ENCODE data around the gene COPS6.
A peak's percentile ranks its signal among the peaks of the same experiment; 100 is the strongest.

Gene COPS6

GRCh38 chr7:100119970-100120732 is 31.4 kb downstream of the COPS6 start:
- no peaks in the 10 kb centered on the region for H3K4me1 ChIP-seq (ENCODE audit: insufficient read depth, poor library complexity, severe bottlenecking)
- peak overlapping the region; percentile 79 for H3K4me3 ChIP-seq (ENCODE audit: severe bottlenecking)
- TF ChIP-seq CTCF (IDR thresholded peaks at IDR 0.05; ENCODE audit: poor library complexity, severe bottlenecking): no peak
- peak overlapping the region; percentile 47 for H3K27ac ChIP-seq (ENCODE audit: poor library complexity, severe bottlenecking)
- no peaks in the 10 kb centered on the region for H3K9me3 ChIP-seq (ENCODE audit: severe bottlenecking)
- no peaks in the 10 kb centered on the region for H3K36me3 ChIP-seq (ENCODE audit: low read depth)
- H3K27me3 ChIP-seq (ENCODE audit: insufficient read depth, poor library complexity, severe bottlenecking): no peaks in the 10 kb centered on the region
- DNase-seq (ENCODE audit: low spot score) (no peak), ATAC-seq (ENCODE audit: low read depth) (peak; percentile 64)

- Histone ChIP-seq H3K9me3 (ENCODE audit: severe bottlenecking) (no peaks in the 10 kb centered on the region), H3K36me3 (ENCODE audit: low read depth) (no peaks in the 10 kb centered on the region), H3K4me1 (ENCODE audit: insufficient read depth, poor library complexity, severe bottlenecking) (peaks cover 3% of the 10 kb centered on the region), H3K4me3 (ENCODE audit: severe bottlenecking) (no peak overlapping the region), H3K27ac (ENCODE audit: poor library complexity, severe bottlenecking) (no peak overlapping the region), H3K27me3 (ENCODE audit: insufficient read depth, poor library complexity, severe bottlenecking) (no peaks in the 10 kb centered on the region)
- no peak for DNase-seq (ENCODE audit: low spot score)
- no peak for TF ChIP-seq CTCF (IDR thresholded peaks at IDR 0.05; ENCODE audit: poor library complexity, severe bottlenecking)
- no peak for ATAC-seq (ENCODE audit: low read depth)
These were observed 31.9 kb downstream of the COPS6 start for GRCh38 chr7:100120733-100121036.

DNA sequence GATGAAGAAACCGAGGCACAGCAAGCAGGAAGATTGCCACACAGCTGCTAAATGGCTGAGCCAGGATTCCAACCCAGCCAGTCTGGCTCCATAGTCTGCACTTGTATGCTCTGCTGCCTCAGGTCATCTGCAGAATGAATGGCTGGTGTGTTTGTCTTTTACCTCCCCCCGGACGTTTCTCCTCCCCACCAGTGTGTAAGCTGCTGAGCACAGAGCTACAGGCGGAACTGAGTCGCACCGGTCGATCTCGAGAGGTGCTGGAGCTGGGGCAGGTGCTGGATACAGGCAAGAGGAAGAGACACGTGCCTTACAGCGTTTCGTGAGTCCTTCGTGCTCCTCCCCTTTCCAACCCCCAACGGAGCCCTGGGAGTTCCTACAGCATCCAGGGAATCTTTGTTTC is 33.3 kb downstream of the COPS6 start:
- no peak for TF ChIP-seq CTCF (IDR thresholded peaks at IDR 0.05; ENCODE audit: poor library complexity, severe bottlenecking)
- no peaks in the 10 kb centered on the region for H3K27me3 ChIP-seq (ENCODE audit: insufficient read depth, poor library complexity, severe bottlenecking)
- no peak overlapping the region for H3K27ac ChIP-seq (ENCODE audit: poor library complexity, severe bottlenecking)
- no peak overlapping the region for H3K4me3 ChIP-seq (ENCODE audit: severe bottlenecking)
- peaks cover 5% of the 10 kb centered on the region for H3K4me1 ChIP-seq (ENCODE audit: insufficient read depth, poor library complexity, severe bottlenecking)
- H3K36me3 ChIP-seq (ENCODE audit: low read depth): no peaks in the 10 kb centered on the region
- DNase-seq (ENCODE audit: low spot score): no peak
- ATAC-seq (ENCODE audit: low read depth): no peak
- no peaks in the 10 kb centered on the region for H3K9me3 ChIP-seq (ENCODE audit: severe bottlenecking)

- H3K27ac ChIP-seq (ENCODE audit: poor library complexity, severe bottlenecking): no peak overlapping the region
- H3K27me3 ChIP-seq (ENCODE audit: insufficient read depth, poor library complexity, severe bottlenecking): no peaks in the 10 kb centered on the region
- TF ChIP-seq CTCF (IDR thresholded peaks at IDR 0.05; ENCODE audit: poor library complexity, severe bottlenecking): no peak
- H3K4me1 ChIP-seq (ENCODE audit: insufficient read depth, poor library complexity, severe bottlenecking): peaks cover 5% of the 10 kb centered on the region
- no peak overlapping the region for H3K4me3 ChIP-seq (ENCODE audit: severe bottlenecking)
- DNase-seq (ENCODE audit: low spot score): no peak
- no peaks in the 10 kb centered on the region for H3K36me3 ChIP-seq (ENCODE audit: low read depth)
- ATAC-seq (ENCODE audit: low read depth): no peak
- H3K9me3 ChIP-seq (ENCODE audit: severe bottlenecking): no peaks in the 10 kb centered on the region
These were observed 33.8 kb downstream of the COPS6 start for GRCh38 chr7:100122568-100122967.

Measured in RWPE2 (cell line).